ENCODE measurements around the gene RNU6-1.

DNA sequence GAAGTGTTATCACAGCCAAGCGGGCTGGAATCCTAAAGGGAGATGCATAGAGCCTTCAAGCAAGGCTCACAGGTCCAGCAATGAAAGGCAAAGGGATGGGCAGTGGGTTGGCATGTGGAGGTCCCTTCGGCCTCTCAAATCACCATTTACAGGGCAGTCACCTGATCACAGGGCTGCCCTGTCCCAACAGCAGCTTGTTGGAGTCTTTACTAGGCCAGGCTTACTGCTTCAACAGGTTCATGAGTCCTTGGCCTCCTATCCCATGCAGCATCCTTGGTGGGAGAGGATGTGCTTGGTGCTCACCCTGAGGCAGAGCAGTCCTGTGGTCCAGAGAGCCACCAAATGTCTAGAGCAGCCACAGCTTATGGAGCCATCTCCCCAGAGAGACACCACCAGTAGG, 38.7 kb downstream of the RNU6-1 start:
- TF ChIP-seq POLR2A (IDR thresholded peaks at IDR 0.05; ENCODE audit: borderline replicate concordance, extremely low read depth, insufficient read depth, insufficient read length) (no peak), EGR1 (IDR thresholded peaks at IDR 0.05; ENCODE audit: low read depth) (no peak), EZH2phosphoT487 (IDR thresholded peaks at IDR 0.05; ENCODE audit: borderline replicate concordance) (no peak), POLR2AphosphoS5 (IDR thresholded peaks at IDR 0.05; ENCODE audit: low read depth, low read length) (no peak), SP1 (IDR thresholded peaks at IDR 0.05; ENCODE audit: low read depth) (no peak), EZH2 (IDR thresholded peaks at IDR 0.05) (no peak), CEBPB (IDR thresholded peaks at IDR 0.05; ENCODE audit: low read depth) (no peak), JUND (IDR thresholded peaks at IDR 0.05) (no peak), CBX3 (IDR thresholded peaks at IDR 0.05; ENCODE audit: low read depth) (no peak), SIN3A (IDR thresholded peaks at IDR 0.05; ENCODE audit: low read depth) (no peak)
- TF ChIP-seq, protein P1, sequence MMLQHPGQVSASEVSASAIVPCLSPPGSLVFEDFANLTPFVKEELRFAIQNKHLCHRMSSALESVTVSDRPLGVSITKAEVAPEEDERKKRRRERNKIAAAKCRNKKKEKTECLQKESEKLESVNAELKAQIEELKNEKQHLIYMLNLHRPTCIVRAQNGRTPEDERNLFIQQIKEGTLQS (IDR thresholded peaks at IDR 0.05) = no peak
- TF ChIP-seq, protein P2, sequence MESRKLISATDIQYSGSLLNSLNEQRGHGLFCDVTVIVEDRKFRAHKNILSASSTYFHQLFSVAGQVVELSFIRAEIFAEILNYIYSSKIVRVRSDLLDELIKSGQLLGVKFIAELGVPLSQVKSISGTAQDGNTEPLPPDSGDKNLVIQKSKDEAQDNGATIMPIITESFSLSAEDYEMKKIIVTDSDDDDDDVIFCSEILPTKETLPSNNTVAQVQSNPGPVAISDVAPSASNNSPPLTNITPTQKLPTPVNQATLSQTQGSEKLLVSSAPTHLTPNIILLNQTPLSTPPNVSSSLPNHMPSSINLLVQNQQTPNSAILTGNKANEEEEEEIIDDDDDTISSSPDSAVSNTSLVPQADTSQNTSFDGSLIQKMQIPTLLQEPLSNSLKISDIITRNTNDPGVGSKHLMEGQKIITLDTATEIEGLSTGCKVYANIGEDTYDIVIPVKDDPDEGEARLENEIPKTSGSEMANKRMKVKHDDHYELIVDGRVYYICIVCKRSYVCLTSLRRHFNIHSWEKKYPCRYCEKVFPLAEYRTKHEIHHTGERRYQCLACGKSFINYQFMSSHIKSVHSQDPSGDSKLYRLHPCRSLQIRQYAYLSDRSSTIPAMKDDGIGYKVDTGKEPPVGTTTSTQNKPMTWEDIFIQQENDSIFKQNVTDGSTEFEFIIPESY (IDR thresholded peaks at IDR 0.05; ENCODE audit: extremely low read depth, insufficient replicate concordance, low read length) = no peak
- TF ChIP-seq, protein P3, sequence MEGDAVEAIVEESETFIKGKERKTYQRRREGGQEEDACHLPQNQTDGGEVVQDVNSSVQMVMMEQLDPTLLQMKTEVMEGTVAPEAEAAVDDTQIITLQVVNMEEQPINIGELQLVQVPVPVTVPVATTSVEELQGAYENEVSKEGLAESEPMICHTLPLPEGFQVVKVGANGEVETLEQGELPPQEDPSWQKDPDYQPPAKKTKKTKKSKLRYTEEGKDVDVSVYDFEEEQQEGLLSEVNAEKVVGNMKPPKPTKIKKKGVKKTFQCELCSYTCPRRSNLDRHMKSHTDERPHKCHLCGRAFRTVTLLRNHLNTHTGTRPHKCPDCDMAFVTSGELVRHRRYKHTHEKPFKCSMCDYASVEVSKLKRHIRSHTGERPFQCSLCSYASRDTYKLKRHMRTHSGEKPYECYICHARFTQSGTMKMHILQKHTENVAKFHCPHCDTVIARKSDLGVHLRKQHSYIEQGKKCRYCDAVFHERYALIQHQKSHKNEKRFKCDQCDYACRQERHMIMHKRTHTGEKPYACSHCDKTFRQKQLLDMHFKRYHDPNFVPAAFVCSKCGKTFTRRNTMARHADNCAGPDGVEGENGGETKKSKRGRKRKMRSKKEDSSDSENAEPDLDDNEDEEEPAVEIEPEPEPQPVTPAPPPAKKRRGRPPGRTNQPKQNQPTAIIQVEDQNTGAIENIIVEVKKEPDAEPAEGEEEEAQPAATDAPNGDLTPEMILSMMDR (IDR thresholded peaks at IDR 0.05 in 2 of 3, conservative IDR thresholded peaks at IDR 0.05 in 1 of 3; ENCODE audit: borderline replicate concordance in 1 of 3, insufficient read depth in 1 of 3, low read depth in 2 of 3, low read length in 2 of 3) = no peak
- TF ChIP-seq, protein P4, sequence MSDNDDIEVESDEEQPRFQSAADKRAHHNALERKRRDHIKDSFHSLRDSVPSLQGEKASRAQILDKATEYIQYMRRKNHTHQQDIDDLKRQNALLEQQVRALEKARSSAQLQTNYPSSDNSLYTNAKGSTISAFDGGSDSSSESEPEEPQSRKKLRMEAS (IDR thresholded peaks at IDR 0.05) = no peak

Data from HCT116 (cell line).